Ovary (tissue), 9 donors: ENCODE results near the gene HACD2. TPM values are rescaled to one million over a fixed set of nuclear protein-coding genes. Genes with fewer than 3 reads are reported as not detected.

Experiments
- DNase-seq, 5 donors: peaks; one replicate each; pipeline ENCODE4 v3.0.0-alpha.2; 2019 to 2020
- H3K27ac ChIP-seq, 2 donors: fragments of 200-600 bp; one replicate each; pipeline versions ENCODE4 v1.5.1 to v1.8.0; 2019 to 2022
- H3K27me3 ChIP-seq: fragments of 200-600 bp; one replicate; pipeline ENCODE4 v1.8.0; 2022
- H3K36me3 ChIP-seq: fragments of 200-600 bp; sonication (generic); one replicate; pipeline ENCODE4 v1.5.1; 2019
- H3K4me1 ChIP-seq: one replicate; pipeline ENCODE4 v1.8.1; 2013; ENCODE audit warnings: mild to moderate bottlenecking, moderate library complexity; ENCODE audit not compliant: insufficient read depth
- H3K4me3 ChIP-seq: fragments of 200-600 bp; sonication (generic); one replicate; pipeline ENCODE4 v1.5.1; 2017
- H3K9me3 ChIP-seq, 2 donors: fragments of 200-600 bp in 1 of 2; sonication (generic) in 1 of 2; one replicate each; pipeline versions ENCODE4 v1.5.1 to v1.8.1; 2013 to 2019; ENCODE audit warnings: mild to moderate bottlenecking in 1 of 2, moderate library complexity in 1 of 2
- EP300 ChIP-seq: sonication (generic); formaldehyde crosslinking; IDR thresholded peaks from one replicate; pipeline ENCODE4 v1.6.1; 2017; ENCODE audit warnings: antibody characterized with exemption
- POLR2A ChIP-seq: fragments of 450-650 bp; IDR thresholded peaks from one replicate; pipeline ENCODE4 v1.6.1; 2017; ENCODE audit warnings: antibody characterized with exemption, mild to moderate bottlenecking, moderate library complexity
- WGBS, 3 donors: extraction: QIAGEN DNeasy Blood & Tissue Kit in 1 of 3; methylation state at CpG; one replicate each; pipeline versions ENCODE4 v1.1.5 to v1.1.7; 2013 to 2017; 5-methylcytosine and 5-hydroxymethylcytosine counted together
- intact Hi-C, 4 donors: fragments of 100-400 bp; cut with DNase I; formaldehyde crosslinking; loops; one replicate each; pipeline versions ENCODE4 v1.11.0 to v1.15.1; 2022 to 2023
- polyA plus RNA-seq, 2 donors: library from polyadenylated mRNA; stranded (reverse); fragments of 200-250 nt in 1 of 2; fragments of 350-450 nt in 1 of 2; fragmentation: Illumina TruSeq in 1 of 2; extraction: RNeasy Lipid Tissue Mini Kit (QIAGEN cat#74804) in 1 of 2; gene quantifications; one replicate each; pipeline ENCODE4 v1.2.3, GENCODE V29; 2013 to 2014
- total RNA-seq, 7 donors: library from RNA; depleted of rRNA in 2 of 7; stranded (reverse); fragments of >200 nt in 2 of 7; fragmentation: NEBNext Ultra II Directional in 3 of 7; extraction: Animal tissue kit (Norgen Biotek cat#: 25700) in 3 of 7; gene quantifications; one replicate each; pipeline versions ENCODE4 v1.1.0 to v1.2.4, GENCODE V29; 2016 to 2023
- TF ChIP-seq, protein P1 (sequence below), 3 donors: fragments of 450-650 bp in 2 of 3; fragments of 200-600 bp in 1 of 3; IDR thresholded peaks; one replicate each; pipeline versions ENCODE4 v1.5.1 to v1.8.0; 2016 to 2022; ENCODE audit warnings: antibody characterized with exemption in 3 of 3, mild to moderate bottlenecking in 1 of 3
- donor health status: DM: no; HTN: no; CAD: no; lungs with moderate emphysema.
- donor health status: DM: no; HTN: no; CAD: no.
- donor health status: Bipolar disorder and iron deficiency.
- donor health status: DM: yes; HTN: yes; CAD: no.
- donor health status: DM: no; HTN: no; CAD: no.
- donor health status: DM: yes; HTN: yes; CAD: no.

HACD2 gene
- total and polyA plus RNA-seq, 9 donors: 12.6 to 33.2 (median 20.9) TPM

DNA sequence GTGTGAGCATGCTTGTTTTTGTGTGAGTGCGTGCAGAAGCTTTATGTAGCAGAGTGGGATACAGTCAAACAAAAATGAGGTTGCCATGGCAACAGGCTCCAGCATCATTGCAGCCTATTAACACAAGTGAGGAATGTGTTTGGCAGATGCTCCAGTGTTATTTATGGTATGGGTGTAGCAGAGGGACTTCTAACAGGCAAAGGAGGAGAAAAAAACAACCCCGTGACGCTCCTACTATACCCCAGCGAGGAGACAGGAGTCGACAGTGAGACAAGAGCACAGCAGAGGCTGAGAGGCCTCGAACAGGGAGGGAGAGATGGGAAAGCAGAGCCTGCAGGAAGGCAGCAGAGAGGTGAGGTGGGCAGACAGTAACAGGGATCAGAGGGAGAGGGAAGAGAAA is 140.8 kb downstream of the HACD2 start:
- intact Hi-C loops: loop anchor here in 2 of 4 donors (10.0 kb wide), 2 partner anchors 59 to 89 kb away; no protein-coding TSS in a partner anchor
- no peak overlapping the region for H3K4me3 ChIP-seq

DNA sequence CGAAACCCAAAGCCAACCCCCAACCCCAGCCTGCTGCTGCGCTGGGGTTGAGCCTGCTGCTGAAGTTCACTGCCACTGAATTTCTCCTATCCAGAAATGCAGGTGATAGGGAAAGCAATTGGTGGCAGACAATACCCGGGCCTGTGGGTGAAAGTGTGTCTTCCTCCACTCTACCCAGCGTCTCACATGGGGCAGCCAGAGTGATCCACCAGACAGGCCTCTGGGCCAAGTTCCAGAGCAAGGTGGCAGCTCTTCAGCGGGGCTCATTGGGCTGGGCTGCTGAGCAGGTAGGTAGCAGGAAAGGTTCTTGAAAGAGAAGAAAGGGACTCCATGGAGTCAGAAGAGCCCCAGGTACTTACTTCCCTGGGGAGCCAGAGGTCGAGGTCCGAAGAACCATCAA is 141.9 kb downstream of the HACD2 start:
- intact Hi-C loops: loop anchor here in 2 of 4 donors (10.0 kb wide), 2 partner anchors 58 to 88 kb away; no protein-coding TSS in a partner anchor
- no peaks in the 10 kb centered on the region for H3K9me3 ChIP-seq
- H3K4me3 ChIP-seq: no peak overlapping the region
- TF ChIP-seq POLR2A: no peak
- TF ChIP-seq, protein P1, sequence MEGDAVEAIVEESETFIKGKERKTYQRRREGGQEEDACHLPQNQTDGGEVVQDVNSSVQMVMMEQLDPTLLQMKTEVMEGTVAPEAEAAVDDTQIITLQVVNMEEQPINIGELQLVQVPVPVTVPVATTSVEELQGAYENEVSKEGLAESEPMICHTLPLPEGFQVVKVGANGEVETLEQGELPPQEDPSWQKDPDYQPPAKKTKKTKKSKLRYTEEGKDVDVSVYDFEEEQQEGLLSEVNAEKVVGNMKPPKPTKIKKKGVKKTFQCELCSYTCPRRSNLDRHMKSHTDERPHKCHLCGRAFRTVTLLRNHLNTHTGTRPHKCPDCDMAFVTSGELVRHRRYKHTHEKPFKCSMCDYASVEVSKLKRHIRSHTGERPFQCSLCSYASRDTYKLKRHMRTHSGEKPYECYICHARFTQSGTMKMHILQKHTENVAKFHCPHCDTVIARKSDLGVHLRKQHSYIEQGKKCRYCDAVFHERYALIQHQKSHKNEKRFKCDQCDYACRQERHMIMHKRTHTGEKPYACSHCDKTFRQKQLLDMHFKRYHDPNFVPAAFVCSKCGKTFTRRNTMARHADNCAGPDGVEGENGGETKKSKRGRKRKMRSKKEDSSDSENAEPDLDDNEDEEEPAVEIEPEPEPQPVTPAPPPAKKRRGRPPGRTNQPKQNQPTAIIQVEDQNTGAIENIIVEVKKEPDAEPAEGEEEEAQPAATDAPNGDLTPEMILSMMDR (IDR thresholded peaks at IDR 0.05): no peak
- TF ChIP-seq EP300: no peak
- no peak overlapping the region for H3K27ac ChIP-seq
- no peak for DNase-seq
- H3K4me1 ChIP-seq: peaks cover 15% of the 10 kb centered on the region
- WGBS, 3 donors: 90 to 91% (median 91%) methylated on average over 7 of the region's 7 CpGs
- no peaks in the 10 kb centered on the region for H3K36me3 ChIP-seq
- no peaks in the 10 kb centered on the region for H3K27me3 ChIP-seq

More for the DNA sequence above, 140.8 kb downstream of the HACD2 start:
- 65 to 67% (median 66%) methylated on average over 6 of the region's 6 CpGs for WGBS, 3 donors
- Histone ChIP-seq H3K9me3 (no peaks in the 10 kb centered on the region), H3K36me3 (no peaks in the 10 kb centered on the region), H3K4me1 (peaks cover 16% of the 10 kb centered on the region), H3K27ac (no peak overlapping the region), H3K27me3 (no peaks in the 10 kb centered on the region)
- DNase-seq: no peak
- TF ChIP-seq, protein P1 (IDR thresholded peaks at IDR 0.05): no peak
- TF ChIP-seq POLR2A: no peak
- TF ChIP-seq EP300: no peak

DNA sequence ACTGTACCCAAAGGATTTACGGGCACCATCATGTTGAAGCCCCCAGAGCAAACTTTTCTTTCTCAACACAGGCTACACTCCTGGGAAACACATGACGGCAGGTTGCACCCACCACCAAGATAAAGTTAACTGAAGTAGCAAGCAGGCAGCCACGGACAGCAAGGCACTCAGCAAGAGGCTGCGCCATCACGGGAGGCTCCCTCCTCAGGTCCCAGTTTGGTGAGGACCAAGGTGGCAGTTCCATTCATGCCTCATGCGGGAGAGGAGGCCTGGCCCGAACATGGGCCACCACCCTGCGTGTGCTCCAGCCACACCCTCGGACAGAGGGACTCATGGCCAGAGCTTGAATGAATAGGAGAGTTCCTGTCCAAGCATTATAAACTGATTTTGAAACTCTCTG is 142.7 kb downstream of the HACD2 start:
- DNase-seq: no peak
- Histone ChIP-seq H3K27me3 (no peaks in the 10 kb centered on the region), H3K4me3 (no peak overlapping the region), H3K9me3 (no peaks in the 10 kb centered on the region), H3K4me1 (peaks cover 10% of the 10 kb centered on the region), H3K27ac (no peak overlapping the region), H3K36me3 (no peaks in the 10 kb centered on the region)
- intact Hi-C loops: loop anchor here in 2 of 4 donors (10.0 kb wide), 2 partner anchors 57 to 87 kb away; no protein-coding TSS in a partner anchor
- TF ChIP-seq EP300 (no peak), POLR2A (no peak)
- TF ChIP-seq, protein P1 (IDR thresholded peaks at IDR 0.05): no peak
- 84 to 92% (median 91%) methylated on average over 9 of the region's 9 CpGs for WGBS, 3 donors

Other genes with a start within 250 kb of the HACD2 start
- gene ADCY5, start 136.0 kb downstream of the HACD2 start, total RNA-seq: 10 to 100 TPM in 6 of 7 donors, 1 to 10 TPM in 1; 5.3 to 36.2 (median 25.6) TPM
- gene ADCY5, start 136.0 kb downstream of the HACD2 start, polyA plus RNA-seq: 10 to 100 TPM; 15.4 to 17.1 TPM